Measurements from ENCODE around the gene DNAAF5.
A peak's percentile ranks its signal among the peaks of the same experiment; 100 is the strongest.

- TF ChIP-seq CTCF (IDR thresholded peaks at IDR 0.05) (no peak), POLR2A (IDR thresholded peaks at IDR 0.05) (no peak), EP300 (IDR thresholded peaks at IDR 0.05) (no peak), POLR2AphosphoS5 (IDR thresholded peaks at IDR 0.05) (peak; percentile 94 to 96 (median 95))
Observed at GRCh38 chr7:816300-816750, 89.8 kb downstream of the DNAAF5 start.
